NK-92 treated with Interleukin-12 subunit alpha and Interleukin-12 subunit beta, amount 100 ng/mL, for 24 hours (cell line): ENCODE measurements around the gene DHX30.
"Not testable (repeated sequence)": the region's sequence is repeated elsewhere in the genome, so short reads cannot be mapped to it uniquely, and the experiment has no call there.

Source experiments
- DNase-seq: peaks from one replicate; lab custom pipeline; 2025; lab: John Stamatoyannopoulos, UW

DHX30 gene

DNA sequence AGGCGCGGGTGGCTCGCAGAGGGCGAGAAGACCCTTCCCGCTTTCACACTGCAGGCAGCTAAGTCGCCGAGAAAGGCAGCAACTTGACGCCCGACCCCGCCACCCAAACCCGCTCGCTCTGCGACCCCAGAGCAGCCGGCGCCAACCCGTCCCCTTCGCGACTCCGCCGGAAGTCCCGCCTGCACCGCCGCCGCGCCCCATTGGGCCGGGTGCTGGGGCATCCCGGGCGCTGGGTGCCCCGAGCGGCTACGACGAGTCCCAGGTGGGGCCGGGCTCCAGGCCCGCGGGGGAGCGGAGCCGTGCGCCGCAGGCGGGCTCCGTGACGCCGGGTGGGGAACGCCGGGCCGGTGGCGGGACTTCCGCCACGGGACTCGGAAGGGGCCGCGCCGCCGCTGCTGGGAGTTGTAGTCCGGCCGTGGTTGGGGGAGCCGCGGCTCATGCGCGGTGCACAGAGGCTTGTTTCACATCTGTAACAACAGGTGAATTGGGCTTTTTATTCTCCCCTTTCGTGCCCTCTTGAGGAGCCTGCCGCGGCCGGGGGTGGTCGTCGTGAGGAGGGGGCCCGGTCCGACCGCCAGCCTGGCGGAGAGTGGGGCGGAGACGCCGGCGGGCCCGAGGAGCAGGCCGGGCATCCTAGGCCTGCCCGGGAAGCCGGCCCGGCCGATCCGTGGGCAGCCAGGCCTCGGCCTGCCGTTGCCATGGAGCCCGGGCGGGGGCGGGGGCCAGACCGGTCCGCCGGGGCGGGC is at the start of gene DHX30:
Gene DHX30, plus strand, starts transcription at position 405 of the 746 bp plus-strand sequence. CDS start 7,546 bp downstream, outside the sequence.
- DNase-seq = peak; percentile 68

GRCh38 chr3:47758261-47759025 is 44.5 kb upstream of the DHX30 start:
- DNase-seq = no peak

- not testable (repeated sequence) for DNase-seq
These were observed 42.7 kb upstream of the DHX30 start for GRCh38 chr3:47760207-47760606.

DNA sequence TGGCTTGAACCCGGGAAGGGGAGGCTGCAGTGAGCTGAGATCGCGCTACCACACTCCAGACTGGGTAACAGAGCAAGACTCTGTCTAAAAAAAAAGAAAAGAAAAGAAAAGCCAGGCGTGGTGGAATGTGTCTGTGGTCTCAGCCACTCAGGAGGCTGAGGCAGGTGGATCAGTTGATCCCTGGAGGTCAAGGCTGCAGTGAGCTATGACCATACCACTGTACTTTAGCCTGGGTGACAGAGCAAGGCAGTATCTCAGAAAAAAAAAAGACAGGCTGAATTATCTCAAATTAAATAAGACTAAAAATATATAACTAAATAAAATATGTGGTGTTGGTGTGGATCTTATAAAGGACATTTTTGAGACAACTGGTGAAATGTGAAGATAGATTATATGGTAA is 41.9 kb upstream of the DHX30 start:
- no peak for DNase-seq

GRCh38 chr3:47762233-47762632 is 40.7 kb upstream of the DHX30 start:
- DNase-seq = no peak

GRCh38 chr3:47766186-47766585 is 36.8 kb upstream of the DHX30 start:
- DNase-seq = no peak

GRCh38 chr3:47772047-47772446 is 30.9 kb upstream of the DHX30 start:
- no peak for DNase-seq

GRCh38 chr3:47772788-47773187 is 30.1 kb upstream of the DHX30 start:
- no peak for DNase-seq

DNA sequence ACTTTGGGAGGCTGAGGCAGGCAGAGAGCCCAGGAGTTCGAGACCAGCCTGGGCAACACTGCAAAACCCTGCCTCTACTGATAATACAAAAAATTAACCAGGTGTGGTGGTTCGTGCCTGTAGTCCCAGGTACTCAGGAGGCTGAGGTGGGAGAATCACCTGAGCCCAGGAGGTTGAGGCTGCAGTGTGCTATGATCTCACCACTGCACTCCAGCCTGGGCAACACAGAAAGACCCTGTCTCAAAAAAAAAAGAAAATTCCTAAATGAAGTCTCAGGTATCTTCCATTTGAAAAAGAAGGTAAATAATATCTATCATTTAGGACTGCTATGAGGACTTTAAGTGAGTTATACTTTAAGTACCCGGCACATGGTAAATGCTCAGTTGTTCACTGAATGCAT is 24.2 kb upstream of the DHX30 start:
- no peak for DNase-seq

DNA sequence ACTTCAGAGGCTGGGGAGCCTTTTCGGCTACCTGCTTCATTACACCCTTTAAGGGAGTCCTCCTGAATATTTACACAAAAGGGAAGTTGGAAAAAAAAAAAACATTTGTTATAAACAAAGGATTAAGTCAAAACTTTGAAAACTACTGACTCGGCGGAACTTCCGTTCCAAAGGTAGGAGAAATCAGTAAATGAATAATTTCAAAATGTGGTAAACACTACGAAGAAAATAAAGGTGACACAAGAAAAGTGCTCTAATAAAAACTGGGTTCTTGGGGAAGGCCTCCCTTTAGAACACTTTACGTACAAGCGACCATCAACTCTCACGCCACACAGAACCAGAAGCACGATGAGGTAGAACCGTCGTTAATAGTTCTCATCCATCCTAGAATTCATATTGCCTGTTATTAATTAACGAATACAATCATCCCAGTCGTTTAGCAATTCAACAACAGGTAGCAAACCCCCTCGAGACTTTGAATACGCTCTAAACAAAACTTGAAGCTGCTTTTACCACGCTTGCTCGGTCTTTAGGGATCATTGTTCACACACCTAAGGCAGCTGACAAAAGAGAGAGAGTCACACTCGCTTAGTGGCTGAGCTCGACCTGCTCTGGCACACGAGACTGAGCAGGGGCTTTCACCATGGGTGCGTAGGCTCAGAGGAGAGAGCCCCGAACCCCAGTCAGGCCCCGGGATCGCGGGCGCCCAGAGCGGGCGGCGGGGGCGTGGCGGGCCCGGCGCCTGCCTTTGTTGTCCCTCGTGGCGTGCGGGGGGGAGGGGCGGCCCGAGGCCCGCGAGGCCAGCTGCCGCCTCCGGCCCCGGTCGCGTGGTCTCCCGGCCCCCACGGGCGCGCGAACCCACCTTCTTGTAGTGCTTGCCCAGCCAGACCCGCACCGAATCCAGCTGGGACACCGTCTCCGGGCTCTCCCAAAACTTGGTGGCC is 21.9 kb upstream of the DHX30 start:
- peak; percentile 62 for DNase-seq

DNA sequence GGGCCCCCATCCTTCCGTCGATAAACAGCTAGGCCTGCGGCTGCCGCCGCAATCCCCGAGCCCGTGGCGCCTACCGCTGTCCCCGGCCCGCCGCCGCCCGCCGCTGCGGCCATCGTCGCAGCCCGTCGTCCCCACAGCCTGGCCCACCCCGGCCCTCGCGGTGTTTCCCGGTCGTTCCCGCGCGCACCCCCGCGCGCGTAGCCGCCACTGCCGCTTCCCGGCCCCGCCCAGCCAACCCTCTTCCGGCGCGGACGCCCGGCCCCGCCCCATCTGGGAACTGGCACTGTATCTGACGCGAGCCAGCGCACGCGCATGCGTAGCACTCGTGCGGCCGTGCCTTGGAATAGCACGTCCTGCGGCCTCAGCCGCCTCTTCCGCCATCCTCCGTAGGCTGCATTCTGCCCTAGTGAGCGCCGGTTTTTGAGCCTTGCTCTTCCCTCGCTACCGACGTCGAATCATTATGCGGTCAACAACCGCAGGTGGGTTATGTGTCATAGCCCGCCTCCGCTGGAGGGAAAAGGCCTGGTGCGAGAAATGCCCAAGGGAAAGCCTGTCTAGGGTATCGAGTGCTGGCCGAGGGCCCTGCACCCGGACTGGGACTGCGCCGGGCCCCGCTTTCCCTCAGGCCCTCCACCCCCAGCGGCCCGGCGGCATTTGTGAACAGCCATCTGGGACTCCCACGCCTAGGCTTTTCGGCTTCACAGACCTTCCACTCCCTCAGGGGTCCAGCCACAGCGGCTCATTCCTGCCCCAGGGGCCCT is 21.1 kb upstream of the DHX30 start, which contains the start of gene SMARCC1:
Gene SMARCC1, minus strand, starts transcription at position 209 of the 761 bp plus-strand sequence. Its CDS starts 96 bp downstream, at position 113.
- peak; percentile 95 for DNase-seq

DNA sequence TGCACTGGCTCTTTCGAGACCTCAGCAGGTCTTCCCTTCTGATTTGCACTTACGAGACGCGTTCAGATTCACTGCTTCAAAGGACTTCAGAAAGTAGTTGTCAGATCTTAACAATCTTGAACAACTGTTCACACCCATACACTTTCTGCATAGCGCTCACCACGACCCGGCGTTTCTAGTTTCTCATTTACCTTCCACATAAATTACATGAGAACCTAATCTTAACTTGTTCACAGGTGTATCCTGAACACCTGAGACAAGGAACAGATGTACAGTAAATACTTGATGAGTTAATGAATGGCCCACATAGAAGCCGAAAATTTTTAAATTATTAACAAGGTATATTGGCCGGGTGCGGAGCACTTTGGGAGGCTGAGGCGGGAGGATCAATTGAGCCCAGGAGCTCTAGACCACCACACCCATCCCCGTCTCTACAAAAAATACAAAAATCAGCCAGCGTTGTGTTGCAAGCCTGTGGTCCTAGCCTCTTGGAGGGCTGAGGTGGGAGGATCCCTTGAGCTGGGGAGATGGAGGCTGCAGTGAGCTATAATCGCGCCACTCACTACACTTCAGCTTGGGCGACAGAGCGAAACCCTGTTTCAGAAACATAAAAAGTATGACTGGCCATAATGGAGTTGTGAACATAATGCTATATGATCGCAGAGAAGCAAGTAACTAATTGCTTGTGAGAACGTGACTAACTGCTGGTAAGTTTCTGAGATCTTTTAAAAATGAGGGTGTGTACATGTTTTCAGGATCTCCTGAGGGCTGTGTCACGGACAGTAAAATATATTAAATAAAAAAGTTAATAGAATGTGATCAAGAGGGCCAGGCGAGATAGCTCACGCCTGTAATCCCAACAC is 20.3 kb upstream of the DHX30 start:
- no peak for DNase-seq

GRCh38 chr3:47783673-47784072 is 19.3 kb upstream of the DHX30 start:
- DNase-seq = no peak

DNA sequence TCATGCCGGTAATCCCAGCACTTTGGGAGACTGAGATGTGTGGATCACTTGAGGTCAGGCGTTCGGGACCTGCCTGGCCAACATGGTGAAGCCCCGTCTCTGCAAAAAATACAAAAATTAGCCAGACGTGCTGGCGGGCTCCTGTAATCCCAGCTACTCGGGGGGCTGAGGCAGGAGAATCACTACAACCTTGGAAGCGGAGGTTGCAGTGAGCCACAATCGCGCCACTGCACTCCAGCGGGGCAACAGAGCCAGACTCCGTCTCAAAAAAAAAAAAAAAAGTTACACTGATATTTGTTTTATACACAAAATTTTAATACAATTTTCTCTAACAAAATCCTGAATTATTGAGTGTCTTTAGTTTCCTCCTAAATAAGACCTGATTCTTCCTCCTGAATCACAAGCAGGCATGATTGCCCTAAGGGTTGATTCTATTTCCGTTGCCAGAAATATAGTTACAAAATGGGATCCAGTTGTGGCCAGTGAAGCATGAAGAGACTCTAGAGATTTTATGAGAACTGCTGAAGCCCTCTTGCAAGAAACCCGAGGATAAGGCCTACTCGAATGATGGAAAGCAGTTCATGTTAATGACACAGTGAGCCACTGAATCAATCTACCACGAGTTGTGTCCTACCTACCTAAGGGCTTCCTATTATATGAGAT is 11.6 kb upstream of the DHX30 start:
- no peak for DNase-seq

DNA sequence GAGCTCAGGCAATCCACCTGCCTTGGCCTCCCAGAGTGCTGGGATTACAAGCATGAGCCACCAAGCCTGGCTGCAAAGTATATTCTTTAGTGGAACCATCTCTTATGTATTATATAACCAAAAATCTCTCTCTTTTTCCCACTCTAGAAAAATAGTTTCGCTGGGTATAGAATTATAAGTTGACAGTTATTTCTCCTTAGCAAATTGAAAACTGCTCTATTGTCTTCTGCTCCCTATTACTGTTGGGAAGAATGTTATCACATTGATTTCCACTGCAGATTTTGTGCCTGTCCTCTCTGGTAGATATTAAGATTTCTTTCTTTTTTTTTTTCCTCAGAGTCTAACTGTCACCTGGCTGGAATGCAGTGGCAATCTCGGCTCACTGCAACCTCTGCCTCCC is 10.2 kb upstream of the DHX30 start:
- DNase-seq = no peak

DNA sequence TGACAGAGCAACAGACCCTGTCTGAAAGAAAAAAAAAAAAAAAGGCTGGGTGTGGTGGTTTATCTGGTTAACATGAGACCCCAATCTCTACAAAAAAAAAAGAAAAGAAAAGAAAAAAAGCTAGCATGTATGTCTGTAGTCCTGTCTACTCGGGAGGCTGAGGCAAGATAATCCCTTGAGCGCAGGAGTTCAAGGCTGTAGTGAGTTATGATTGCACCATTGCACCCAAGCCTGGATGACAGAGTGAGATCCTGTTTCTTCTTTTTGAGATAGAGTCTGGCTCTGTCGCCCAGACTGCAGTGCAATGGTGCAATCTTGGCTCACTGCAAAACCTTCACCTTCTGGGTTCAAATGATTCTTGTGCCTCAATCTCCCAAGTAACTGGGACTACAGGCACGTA is 8.4 kb upstream of the DHX30 start:
- DNase-seq = no peak

DNA sequence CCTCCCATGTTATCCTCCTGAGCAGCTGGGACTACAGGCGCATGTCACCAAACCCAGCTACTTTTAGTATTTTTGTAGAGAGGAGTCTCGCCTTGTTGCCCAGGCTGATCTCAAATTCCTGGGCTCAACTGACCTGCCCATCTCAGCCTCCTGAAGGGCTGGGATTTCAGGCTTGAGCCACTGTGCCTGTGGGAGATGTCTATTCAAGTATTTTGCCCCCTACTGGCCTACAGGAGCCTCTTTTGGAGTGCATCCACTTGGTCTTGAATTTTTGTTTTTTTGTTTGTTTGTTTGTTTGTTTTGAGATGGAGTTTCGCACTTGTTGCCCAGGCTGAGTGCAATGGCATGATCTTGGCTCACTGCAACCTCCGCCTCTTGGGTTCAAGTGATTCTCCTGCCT is 3.2 kb upstream of the DHX30 start:
- no peak for DNase-seq

DNA sequence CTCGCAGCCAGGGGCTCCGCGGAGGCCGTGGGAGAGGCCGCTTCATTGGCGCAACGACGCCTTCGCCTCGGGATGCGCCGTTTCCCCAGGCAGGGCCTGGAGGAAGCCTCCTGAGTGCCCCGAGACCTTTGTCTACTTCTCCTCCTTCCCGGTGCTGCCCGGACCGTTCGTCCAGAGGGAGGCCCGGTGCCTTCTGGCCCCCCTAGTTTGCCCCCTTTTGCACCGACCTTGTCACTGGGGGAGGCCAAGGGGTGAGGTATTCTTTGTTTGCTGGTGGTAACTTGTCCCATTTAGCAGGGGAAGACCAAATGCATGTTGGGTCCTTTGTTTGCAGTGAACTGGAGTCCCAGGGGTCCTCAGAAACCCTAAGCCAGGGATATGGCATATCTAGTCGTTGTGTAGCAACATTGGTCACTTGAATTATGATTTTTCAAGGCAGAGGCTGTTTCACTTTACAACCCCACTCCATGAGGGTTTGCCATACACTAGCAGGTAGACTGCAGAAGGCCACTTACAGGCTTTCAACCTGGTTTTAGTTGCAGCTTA is 615 bp downstream of the DHX30 start:
- no peak for DNase-seq

DNA sequence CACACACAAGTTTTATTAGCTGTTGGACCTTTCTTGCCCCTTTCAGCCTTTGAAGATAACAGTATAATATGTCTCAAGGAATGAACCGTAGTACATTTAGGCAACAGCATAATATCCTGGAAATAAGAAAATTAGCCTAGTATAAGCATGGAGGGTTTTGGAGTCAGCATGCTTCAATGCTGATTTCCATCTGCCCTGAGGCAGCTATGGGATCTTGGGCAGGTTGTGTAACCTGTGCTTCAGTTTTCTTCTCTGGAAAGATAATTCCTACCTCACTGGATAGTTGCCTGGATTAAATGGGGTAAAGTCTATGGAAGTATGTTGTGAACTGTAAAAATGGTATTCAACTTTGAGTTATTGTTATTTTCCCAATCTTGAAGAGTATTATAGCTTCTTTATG is 1.6 kb downstream of the DHX30 start:
- DNase-seq = no peak
